ACC112 (cell line): Measurements from ENCODE around the gene STK11IP.

Experiments used
- H2AFZ ChIP-seq: fragments of 200-600 bp; sonication (generic); one replicate; pipeline ENCODE4 v1.6.0; 2017; ENCODE audit warnings: antibody characterized with exemption, low read length; ENCODE audit not compliant: unreplicated experiment
- H3K27ac ChIP-seq: fragments of 200-600 bp; sonication (generic); 2 replicates; pipeline ENCODE4 v1.5.1; 2014; ENCODE audit warnings: low read depth, mild to moderate bottlenecking, antibody characterized with exemption, low read length, moderate library complexity
- H3K27me3 ChIP-seq: fragments of 200-600 bp; sonication (generic); 2 replicates; pipeline ENCODE4 v1.6.1; 2014; ENCODE audit warnings: mild to moderate bottlenecking, antibody characterized with exemption, low read length, moderate library complexity, mixed read lengths; ENCODE audit not compliant: insufficient read depth
- H3K36me3 ChIP-seq: fragments of 200-600 bp; sonication (generic); 2 replicates; pipeline ENCODE4 v1.6.1; 2016; ENCODE audit warnings: mild to moderate bottlenecking, antibody characterized with exemption, low read length, moderate library complexity, mixed read lengths; ENCODE audit not compliant: insufficient read depth
- H3K4me1 ChIP-seq: fragments of 200-600 bp; sonication (generic); one replicate; pipeline ENCODE4 v1.6.1; 2016; ENCODE audit warnings: low read length, mixed read lengths; ENCODE audit not compliant: insufficient read depth, unreplicated experiment, control insufficient read depth
- H3K4me3 ChIP-seq: fragments of 200-600 bp; sonication (generic); 2 replicates; pipeline ENCODE4 v1.5.1; 2014; ENCODE audit warnings: mild to moderate bottlenecking, low read depth, low read length
- H3K79me2 ChIP-seq: fragments of 200-600 bp; sonication (generic); one replicate; pipeline ENCODE4 v1.6.0; 2016; ENCODE audit warnings: low read length; ENCODE audit not compliant: control insufficient read depth, unreplicated experiment, insufficient read depth

STK11IP gene

GRCh38 chr2:219661197-219661954 is 63.7 kb downstream of the STK11IP start:
- H3K36me3 ChIP-seq: no peaks in the 10 kb centered on the region
- peaks cover 16% of the 10 kb centered on the region for H3K4me1 ChIP-seq
- no peak overlapping the region for H3K27ac ChIP-seq
- no peak overlapping the region for H3K4me3 ChIP-seq
- H3K79me2 ChIP-seq: no peaks in the 10 kb centered on the region
- no peak overlapping the region for H2AFZ ChIP-seq
- no peaks in the 10 kb centered on the region; the same call in 1 of the 2 replicates for H3K27me3 ChIP-seq

- no peaks in the 10 kb centered on the region for H3K36me3 ChIP-seq
- no peak overlapping the region for H3K27ac ChIP-seq
- H2AFZ ChIP-seq: no peak overlapping the region
- no peak overlapping the region for H3K4me3 ChIP-seq
- peaks cover 13% of the 10 kb centered on the region for H3K4me1 ChIP-seq
- no peaks in the 10 kb centered on the region for H3K79me2 ChIP-seq
- H3K27me3 ChIP-seq: no peaks in the 10 kb centered on the region; the same call in 1 of the 2 replicates
Measured at GRCh38 chr2:219661955-219662395, 64.3 kb downstream of the STK11IP start.

- Histone ChIP-seq H3K27me3 (no peaks in the 10 kb centered on the region; the same call in 1 of the 2 replicates), H3K79me2 (no peaks in the 10 kb centered on the region), H3K4me3 (no peak overlapping the region), H3K36me3 (no peaks in the 10 kb centered on the region), H2AFZ (no peak overlapping the region), H3K27ac (no peak overlapping the region), H3K4me1 (peaks cover 13% of the 10 kb centered on the region)
Measured at GRCh38 chr2:219662566-219662965, 64.9 kb downstream of the STK11IP start.

GRCh38 chr2:219663116-219663762 is 65.6 kb downstream of the STK11IP start:
- H3K36me3 ChIP-seq: no peaks in the 10 kb centered on the region
- peaks cover 8% of the 10 kb centered on the region for H3K4me1 ChIP-seq
- H3K27me3 ChIP-seq: no peaks in the 10 kb centered on the region; the same call in 1 of the 2 replicates
- no peaks in the 10 kb centered on the region for H3K79me2 ChIP-seq
- no peak overlapping the region for H2AFZ ChIP-seq
- H3K27ac ChIP-seq: no peak overlapping the region
- H3K4me3 ChIP-seq: no peak overlapping the region

GRCh38 chr2:219664041-219664440 is 66.4 kb downstream of the STK11IP start:
- no peak overlapping the region for H3K4me3 ChIP-seq
- peaks cover 3% of the 10 kb centered on the region for H3K27me3 ChIP-seq
- no peak overlapping the region for H2AFZ ChIP-seq
- H3K36me3 ChIP-seq: no peaks in the 10 kb centered on the region
- H3K79me2 ChIP-seq: no peaks in the 10 kb centered on the region
- peaks cover under 1% of the 10 kb centered on the region for H3K4me1 ChIP-seq
- H3K27ac ChIP-seq: no peak overlapping the region

GRCh38 chr2:219664944-219665343 is 67.3 kb downstream of the STK11IP start:
- H2AFZ ChIP-seq: no peak overlapping the region
- H3K27ac ChIP-seq: no peak overlapping the region
- H3K27me3 ChIP-seq: peaks cover 12% of the 10 kb centered on the region
- no peaks in the 10 kb centered on the region for H3K4me1 ChIP-seq
- no peak overlapping the region for H3K4me3 ChIP-seq
- no peaks in the 10 kb centered on the region for H3K36me3 ChIP-seq
- no peaks in the 10 kb centered on the region for H3K79me2 ChIP-seq

GRCh38 chr2:219665926-219666325 is 68.3 kb downstream of the STK11IP start:
- Histone ChIP-seq H3K4me3 (no peak overlapping the region), H3K36me3 (no peaks in the 10 kb centered on the region), H3K4me1 (no peaks in the 10 kb centered on the region), H2AFZ (no peak overlapping the region), H3K27me3 (peaks cover 22% of the 10 kb centered on the region), H3K27ac (no peak overlapping the region), H3K79me2 (no peaks in the 10 kb centered on the region)
